ENCODE data around the gene POLDIP3. TPM values are rescaled to one million over a fixed set of nuclear protein-coding genes. Genes with fewer than 3 reads are reported as not detected.

POLDIP3 gene
- total RNA-seq, 1 donor from 2014 or later, result 22.4 TPM

DNA sequence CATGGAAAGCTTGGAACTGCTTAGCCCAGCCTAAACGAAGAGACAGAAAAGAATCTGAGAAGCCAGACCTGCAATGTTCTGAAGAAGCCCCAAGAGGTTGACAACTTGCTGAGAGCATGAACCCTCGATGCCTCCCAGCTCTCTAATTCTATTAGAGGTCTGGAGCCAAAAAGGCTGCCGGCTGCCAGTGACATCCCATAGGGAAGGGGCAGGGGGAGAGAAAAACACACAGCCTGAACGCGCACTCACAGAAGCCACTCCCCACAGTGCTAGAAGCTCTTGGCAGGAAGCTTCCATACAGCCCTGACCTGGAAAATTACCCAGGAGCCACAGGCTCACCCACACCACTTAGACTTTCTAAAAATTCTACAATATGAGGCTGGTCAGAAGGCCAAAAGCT is 18.3 kb downstream of the POLDIP3 start:
- H3K27ac ChIP-seq (ENCODE audit: low read depth, low read length), result no peak overlapping the region

DNA sequence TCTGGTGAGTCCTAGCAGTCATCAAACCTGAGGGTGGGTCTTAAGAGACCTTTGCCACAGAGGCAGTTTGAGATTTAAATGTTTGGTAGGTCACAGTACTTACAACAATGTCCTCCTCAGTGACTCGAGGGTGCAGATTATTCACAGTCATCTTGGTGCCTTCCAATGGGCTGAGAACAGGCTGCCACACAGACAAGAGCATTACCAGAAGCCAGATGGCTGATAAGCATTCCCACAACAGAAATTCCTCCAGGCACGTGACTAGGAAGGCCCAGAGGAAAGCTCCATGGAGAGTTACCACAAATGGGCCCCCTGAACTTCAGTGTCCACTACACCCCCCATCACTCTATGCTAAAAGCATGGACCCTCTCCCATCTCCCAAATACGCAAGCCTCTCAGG is 19.2 kb downstream of the POLDIP3 start:
- H3K27me3 ChIP-seq (ENCODE audit: control insufficient read depth in 3 of 3, insufficient read depth in 3 of 3, low read length in 3 of 3), result no peaks in the 10 kb centered on the region
- no peaks in the 10 kb centered on the region for H3K9me3 ChIP-seq (ENCODE audit: control insufficient read depth in 3 of 3, low read length in 3 of 3)
- H3K4me3 ChIP-seq (ENCODE audit: low read length in 3 of 3), result no peak overlapping the region
- no peak overlapping the region for H3K27ac ChIP-seq (ENCODE audit: low read depth, low read length)
- H3K36me3 ChIP-seq (ENCODE audit: control insufficient read depth in 3 of 3, insufficient read depth in 3 of 3, low read length in 3 of 3), result peaks cover 60 to 82% (median 75%) of the 10 kb centered on the region in 3 donors
- H3K9ac ChIP-seq (ENCODE audit: low read depth in 1 of 3, low read length in 3 of 3), result peak overlapping the region in 1 of 3 donors; percentile 11
- peaks cover 0 to 5% (median 4%) of the 10 kb centered on the region in 3 donors for H3K4me1 ChIP-seq (ENCODE audit: control insufficient read depth in 3 of 3, insufficient read depth in 3 of 3, low read length in 3 of 3)

More for the DNA sequence above, 18.3 kb downstream of the POLDIP3 start:
- Histone ChIP-seq H3K9ac (ENCODE audit: low read depth in 1 of 3, low read length in 3 of 3) (no peak overlapping the region), H3K4me1 (ENCODE audit: control insufficient read depth in 3 of 3, insufficient read depth in 3 of 3, low read length in 3 of 3) (peaks cover 0 to 5% (median 4%) of the 10 kb centered on the region in 3 donors), H3K9me3 (ENCODE audit: control insufficient read depth in 3 of 3, low read length in 3 of 3) (no peaks in the 10 kb centered on the region), H3K4me3 (ENCODE audit: low read length in 3 of 3) (no peak overlapping the region), H3K27me3 (ENCODE audit: control insufficient read depth in 3 of 3, insufficient read depth in 3 of 3, low read length in 3 of 3) (no peaks in the 10 kb centered on the region), H3K36me3 (ENCODE audit: control insufficient read depth in 3 of 3, insufficient read depth in 3 of 3, low read length in 3 of 3) (peaks cover 59 to 81% (median 76%) of the 10 kb centered on the region in 3 donors)

GRCh38 chr22:42591987-42592386 is 22.7 kb downstream of the POLDIP3 start:
- Histone ChIP-seq H3K27ac (ENCODE audit: low read depth, low read length) (no peak overlapping the region), H3K9me3 (ENCODE audit: control insufficient read depth in 3 of 3, low read length in 3 of 3) (no peaks in the 10 kb centered on the region), H3K4me1 (ENCODE audit: control insufficient read depth in 3 of 3, insufficient read depth in 3 of 3, low read length in 3 of 3) (peaks cover 0 to 5% (median 4%) of the 10 kb centered on the region in 3 donors), H3K4me3 (ENCODE audit: low read length in 3 of 3) (no peak overlapping the region), H3K36me3 (ENCODE audit: control insufficient read depth in 3 of 3, insufficient read depth in 3 of 3, low read length in 3 of 3) (peaks cover 56 to 72% (median 69%) of the 10 kb centered on the region in 3 donors), H3K27me3 (ENCODE audit: control insufficient read depth in 3 of 3, insufficient read depth in 3 of 3, low read length in 3 of 3) (no peaks in the 10 kb centered on the region), H3K9ac (ENCODE audit: low read depth in 1 of 3, low read length in 3 of 3) (no peak overlapping the region)

DNA sequence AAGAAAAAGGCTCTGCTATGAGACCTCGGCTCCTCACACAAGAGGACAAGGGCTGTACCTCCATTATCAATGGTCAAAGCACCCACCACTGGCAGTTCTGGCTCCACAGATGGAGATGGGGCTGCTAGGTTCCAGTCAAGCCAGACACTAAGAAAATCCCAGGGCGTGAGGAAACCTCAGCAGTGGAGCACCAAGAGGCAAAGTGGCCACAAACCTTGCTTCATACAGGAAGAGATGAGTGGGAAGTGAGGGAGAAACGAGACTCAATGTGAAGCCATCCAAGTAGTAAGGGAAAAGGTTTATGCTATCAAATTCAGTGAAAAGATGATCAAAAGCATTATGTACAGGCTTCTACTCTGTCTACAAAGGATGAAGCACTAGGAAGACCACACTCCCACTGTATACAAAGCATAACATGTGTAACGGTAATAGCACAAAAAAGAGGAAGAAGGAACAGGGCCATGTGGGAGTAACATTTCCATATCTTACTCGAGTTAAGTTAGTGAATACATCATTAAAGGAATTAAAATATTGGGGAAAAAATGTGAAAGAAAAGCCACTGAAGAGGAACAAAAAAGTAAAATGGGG is 27.0 kb downstream of the POLDIP3 start:
- H3K36me3 ChIP-seq (ENCODE audit: control insufficient read depth in 3 of 3, insufficient read depth in 3 of 3, low read length in 3 of 3), result peaks cover 65 to 70% (median 69%) of the 10 kb centered on the region in 3 donors
- H3K4me1 ChIP-seq (ENCODE audit: control insufficient read depth in 3 of 3, insufficient read depth in 3 of 3, low read length in 3 of 3), result no peaks in the 10 kb centered on the region
- H3K9ac ChIP-seq (ENCODE audit: low read depth in 1 of 3, low read length in 3 of 3), result no peak overlapping the region
- H3K4me3 ChIP-seq (ENCODE audit: low read length in 3 of 3), result no peak overlapping the region
- no peaks in the 10 kb centered on the region for H3K9me3 ChIP-seq (ENCODE audit: control insufficient read depth in 3 of 3, low read length in 3 of 3)
- H3K27ac ChIP-seq (ENCODE audit: low read depth, low read length), result no peak overlapping the region
- H3K27me3 ChIP-seq (ENCODE audit: control insufficient read depth in 3 of 3, insufficient read depth in 3 of 3, low read length in 3 of 3), result no peaks in the 10 kb centered on the region

GRCh38 chr22:42586381-42586780 is 28.3 kb downstream of the POLDIP3 start:
- no peaks in the 10 kb centered on the region for H3K9me3 ChIP-seq (ENCODE audit: control insufficient read depth in 3 of 3, low read length in 3 of 3)
- H3K9ac ChIP-seq (ENCODE audit: low read depth in 1 of 3, low read length in 3 of 3), result no peak overlapping the region
- H3K27ac ChIP-seq (ENCODE audit: low read depth, low read length), result no peak overlapping the region
- no peak overlapping the region for H3K4me3 ChIP-seq (ENCODE audit: low read length in 3 of 3)
- H3K36me3 ChIP-seq (ENCODE audit: control insufficient read depth in 3 of 3, insufficient read depth in 3 of 3, low read length in 3 of 3), result peaks cover 56 to 57% (median 57%) of the 10 kb centered on the region in 3 donors
- peaks cover 0 to 6% (median 4%) of the 10 kb centered on the region in 3 donors for H3K4me1 ChIP-seq (ENCODE audit: control insufficient read depth in 3 of 3, insufficient read depth in 3 of 3, low read length in 3 of 3)
- no peaks in the 10 kb centered on the region for H3K27me3 ChIP-seq (ENCODE audit: control insufficient read depth in 3 of 3, insufficient read depth in 3 of 3, low read length in 3 of 3)

DNA sequence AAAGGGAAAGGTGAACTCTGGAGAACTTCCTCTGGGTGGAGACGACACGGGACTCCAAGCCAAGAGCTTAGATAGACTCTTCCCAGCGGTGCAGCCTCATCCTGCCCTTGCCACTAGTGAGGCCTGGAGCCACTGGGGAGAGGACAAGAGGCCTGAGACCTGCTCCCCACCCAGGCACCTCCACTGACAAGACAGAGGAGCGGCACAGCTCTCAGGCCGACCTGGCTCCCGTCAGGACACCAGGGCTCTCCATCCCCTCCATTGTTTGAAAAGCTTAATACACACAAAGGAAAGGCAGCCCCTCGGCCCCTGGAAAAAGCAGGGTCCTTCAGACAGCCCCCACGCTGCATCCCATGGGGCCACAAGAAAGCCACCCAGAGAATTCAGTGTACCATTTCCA is 29.6 kb downstream of the POLDIP3 start:
- H3K4me3 ChIP-seq (ENCODE audit: low read length in 3 of 3), result no peak overlapping the region
- H3K27ac ChIP-seq (ENCODE audit: low read depth, low read length), result no peak overlapping the region
- no peak overlapping the region for H3K9ac ChIP-seq (ENCODE audit: low read depth in 1 of 3, low read length in 3 of 3)
- peaks cover 47 to 53% (median 53%) of the 10 kb centered on the region in 3 donors for H3K36me3 ChIP-seq (ENCODE audit: control insufficient read depth in 3 of 3, insufficient read depth in 3 of 3, low read length in 3 of 3)
- H3K27me3 ChIP-seq (ENCODE audit: control insufficient read depth in 3 of 3, insufficient read depth in 3 of 3, low read length in 3 of 3), result no peaks in the 10 kb centered on the region
- H3K4me1 ChIP-seq (ENCODE audit: control insufficient read depth in 3 of 3, insufficient read depth in 3 of 3, low read length in 3 of 3), result peaks cover 3 to 10% (median 4%) of the 10 kb centered on the region in 3 donors
- H3K9me3 ChIP-seq (ENCODE audit: control insufficient read depth in 3 of 3, low read length in 3 of 3), result no peaks in the 10 kb centered on the region

GRCh38 chr22:42584364-42584940 is 30.2 kb downstream of the POLDIP3 start:
- Histone ChIP-seq H3K9me3 (ENCODE audit: control insufficient read depth in 3 of 3, low read length in 3 of 3) (no peaks in the 10 kb centered on the region), H3K4me1 (ENCODE audit: control insufficient read depth in 3 of 3, insufficient read depth in 3 of 3, low read length in 3 of 3) (peaks cover 3 to 10% (median 4%) of the 10 kb centered on the region in 3 donors), H3K36me3 (ENCODE audit: control insufficient read depth in 3 of 3, insufficient read depth in 3 of 3, low read length in 3 of 3) (peaks cover 44 to 52% (median 49%) of the 10 kb centered on the region in 3 donors), H3K27ac (ENCODE audit: low read depth, low read length) (no peak overlapping the region), H3K4me3 (ENCODE audit: low read length in 3 of 3) (no peak overlapping the region), H3K27me3 (ENCODE audit: control insufficient read depth in 3 of 3, insufficient read depth in 3 of 3, low read length in 3 of 3) (no peaks in the 10 kb centered on the region), H3K9ac (ENCODE audit: low read depth in 1 of 3, low read length in 3 of 3) (no peak overlapping the region)

GRCh38 chr22:42582987-42583386 is 31.7 kb downstream of the POLDIP3 start:
- H3K27ac ChIP-seq (ENCODE audit: low read depth, low read length), result no peak overlapping the region
- H3K4me1 ChIP-seq (ENCODE audit: control insufficient read depth in 3 of 3, insufficient read depth in 3 of 3, low read length in 3 of 3), result peaks cover 3 to 10% (median 4%) of the 10 kb centered on the region in 3 donors
- H3K27me3 ChIP-seq (ENCODE audit: control insufficient read depth in 3 of 3, insufficient read depth in 3 of 3, low read length in 3 of 3), result no peaks in the 10 kb centered on the region
- H3K9ac ChIP-seq (ENCODE audit: low read depth in 1 of 3, low read length in 3 of 3), result no peak overlapping the region
- H3K36me3 ChIP-seq (ENCODE audit: control insufficient read depth in 3 of 3, insufficient read depth in 3 of 3, low read length in 3 of 3), result peaks cover 48 to 51% (median 49%) of the 10 kb centered on the region in 3 donors
- H3K4me3 ChIP-seq (ENCODE audit: low read length in 3 of 3), result no peak overlapping the region
- no peaks in the 10 kb centered on the region for H3K9me3 ChIP-seq (ENCODE audit: control insufficient read depth in 3 of 3, low read length in 3 of 3)

DNA sequence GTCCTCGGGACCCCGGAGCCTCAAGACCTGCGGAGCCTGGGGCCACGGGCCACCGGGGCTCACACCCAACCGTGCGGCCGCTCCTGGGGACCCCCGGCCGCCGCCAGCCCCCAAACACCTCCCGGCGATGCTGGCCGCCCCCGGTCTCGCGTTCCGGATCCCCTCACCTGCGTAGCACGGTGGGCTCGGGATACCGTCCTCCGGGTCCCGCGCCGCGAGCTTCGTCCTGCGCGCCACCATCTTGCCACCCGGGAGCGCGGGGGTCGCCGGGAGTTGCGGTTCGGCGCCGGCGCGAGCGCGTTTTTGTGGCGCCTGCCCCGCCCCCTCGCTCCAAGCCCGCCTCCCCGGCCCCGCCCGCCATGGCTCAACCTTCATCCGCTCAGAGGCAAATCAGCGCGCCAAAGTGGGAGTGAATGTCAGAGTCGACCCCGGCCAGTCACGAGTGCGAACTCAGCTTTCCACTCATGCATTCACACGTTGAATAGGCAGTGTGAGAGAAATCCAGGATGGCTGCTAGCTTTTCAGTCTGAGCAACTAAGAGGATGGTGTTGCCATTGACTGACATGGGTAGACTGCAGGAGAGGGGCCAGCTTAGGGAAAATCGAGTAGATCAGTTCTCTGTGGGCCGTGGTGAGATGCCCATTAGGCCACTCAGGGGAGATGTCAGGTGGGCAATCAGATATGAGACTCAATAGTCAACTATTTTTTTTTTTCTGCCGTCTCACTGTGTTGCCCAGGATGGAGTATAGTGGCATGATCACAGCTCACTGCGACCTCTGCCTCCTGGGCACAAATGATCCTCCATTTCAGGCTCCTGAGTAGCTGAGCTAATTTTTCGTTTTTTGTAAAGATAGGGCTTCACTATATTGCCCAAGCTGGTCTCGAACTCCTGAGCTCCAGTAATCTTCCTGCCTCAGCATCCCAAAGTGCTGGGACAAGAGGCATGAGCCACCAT is 32.6 kb downstream of the POLDIP3 start:
- H3K4me3 ChIP-seq (ENCODE audit: low read length in 3 of 3), result peak overlapping the region; percentile 67 to 78 (median 73)
- H3K27ac ChIP-seq (ENCODE audit: low read depth, low read length), result no peak overlapping the region
- peaks cover 3 to 10% (median 4%) of the 10 kb centered on the region in 3 donors for H3K4me1 ChIP-seq (ENCODE audit: control insufficient read depth in 3 of 3, insufficient read depth in 3 of 3, low read length in 3 of 3)
- H3K9ac ChIP-seq (ENCODE audit: low read depth in 1 of 3, low read length in 3 of 3), result peak overlapping the region; percentile 70 to 79 (median 72)
- no peaks in the 10 kb centered on the region for H3K27me3 ChIP-seq (ENCODE audit: control insufficient read depth in 3 of 3, insufficient read depth in 3 of 3, low read length in 3 of 3)
- peaks cover 46 to 47% (median 47%) of the 10 kb centered on the region in 3 donors for H3K36me3 ChIP-seq (ENCODE audit: control insufficient read depth in 3 of 3, insufficient read depth in 3 of 3, low read length in 3 of 3)
- no peaks in the 10 kb centered on the region for H3K9me3 ChIP-seq (ENCODE audit: control insufficient read depth in 3 of 3, low read length in 3 of 3)
